Neural cell (in vitro differentiated cells): ENCODE results near the gene FAM20C. TPM values are rescaled to one million over a fixed set of nuclear protein-coding genes. Genes with fewer than 3 reads are reported as not detected.

Experiments
- H2AFZ ChIP-seq: fragments of 200-600, 300-800 bp; sonication (generic), shearing (Covaris generic); 2 replicates; pipeline ENCODE4 v1.6.0; 2014; ENCODE audit warnings: low read depth, mild to moderate bottlenecking, antibody characterized with exemption, low read length, moderate library complexity
- H3F3A ChIP-seq: fragments of 200-600 bp; shearing (Covaris generic); 2 replicates; pipeline ENCODE4 v1.6.1; 2016; ENCODE audit warnings: mild to moderate bottlenecking, moderate library complexity, mixed read lengths, antibody characterized with exemption, low read length; ENCODE audit not compliant: insufficient read depth, poor library complexity, severe bottlenecking
- H3K27ac ChIP-seq: fragments of 200-600, 300-800 bp; sonication (generic), shearing (Covaris generic); 2 replicates; pipeline ENCODE4 v1.5.1; 2014; ENCODE audit warnings: mild to moderate bottlenecking, low read length, moderate library complexity
- H3K27me3 ChIP-seq: fragments of 300-800, 200-600 bp; sonication (generic), shearing (Covaris generic); 2 replicates; pipeline ENCODE4 v1.6.0; 2014; ENCODE audit warnings: mild to moderate bottlenecking, low read depth, low read length, moderate library complexity; ENCODE audit not compliant: insufficient read depth
- H3K36me3 ChIP-seq: fragments of 300-800, 200-600 bp; sonication (generic), shearing (Covaris generic); 2 replicates; pipeline ENCODE4 v1.5.1; 2014; ENCODE audit warnings: mild to moderate bottlenecking, antibody characterized with exemption, low read length, moderate library complexity; ENCODE audit not compliant: insufficient read depth
- H3K4me2 ChIP-seq: fragments of 300-800, 200-600 bp; sonication (generic), shearing (Covaris generic); 2 replicates; pipeline ENCODE4 v1.6.0; 2014; ENCODE audit warnings: mild to moderate bottlenecking, low read length
- H3K4me3 ChIP-seq: fragments of 300-800, 200-600 bp; sonication (generic), shearing (Covaris generic); 2 replicates; pipeline ENCODE4 v1.5.1; 2014; ENCODE audit warnings: mild to moderate bottlenecking, low read length, moderate library complexity
- H3K79me2 ChIP-seq: fragments of 200-600 bp; shearing (Covaris generic); replicated peaks from 2 replicates; pipeline ENCODE4 v1.6.0; 2014; ENCODE audit warnings: mild to moderate bottlenecking, low read length, moderate library complexity; ENCODE audit not compliant: insufficient read depth
- H3K9ac ChIP-seq: fragments of 300-800, 200-600 bp; sonication (generic), shearing (Covaris generic); 2 replicates; pipeline ENCODE4 v1.6.1; 2016; ENCODE audit warnings: mild to moderate bottlenecking, low read length, mixed read lengths
- H3K9me2 ChIP-seq: fragments of 200-600 bp; shearing (Covaris generic); 2 replicates; pipeline ENCODE4 v1.6.1; 2016; ENCODE audit warnings: mild to moderate bottlenecking, low read length, mixed read lengths; ENCODE audit not compliant: insufficient read depth
- H3K9me3 ChIP-seq: fragments of 200-600, 300-800 bp; sonication (generic), shearing (Covaris generic); 2 replicates; pipeline ENCODE4 v1.6.1; 2016; ENCODE audit warnings: mild to moderate bottlenecking, mixed run types, low read length, moderate library complexity, mixed read lengths
- H4K20me1 ChIP-seq: fragments of 200-600 bp; shearing (Covaris generic); 2 replicates; pipeline ENCODE4 v1.6.1; 2016; ENCODE audit warnings: mild to moderate bottlenecking, mixed run types; ENCODE audit not compliant: insufficient read depth
- EP300 ChIP-seq: fragments of 450-650 bp; conservative IDR thresholded peaks from 2 replicates; pipeline ENCODE4 v1.6.1; 2014; ENCODE audit warnings: antibody characterized with exemption, mild to moderate bottlenecking, moderate library complexity; ENCODE audit not compliant: poor library complexity, severe bottlenecking
- EZH2 ChIP-seq: fragments of 200-600, 300-800 bp; shearing (Covaris generic), sonication (generic); IDR thresholded peaks from 2 replicates; pipeline ENCODE4 v1.6.1; 2014; ENCODE audit warnings: antibody characterized with exemption, low read length, borderline replicate concordance, mild to moderate bottlenecking; ENCODE audit not compliant: insufficient read depth, poor library complexity, severe bottlenecking
- MXI1 ChIP-seq: fragments of 450-650 bp; conservative IDR thresholded peaks from 2 replicates; pipeline ENCODE4 v1.6.1; 2014; ENCODE audit warnings: antibody characterized with exemption, mild to moderate bottlenecking; ENCODE audit not compliant: poor library complexity, severe bottlenecking
- POLR2AphosphoS5 ChIP-seq: IDR thresholded peaks from 2 replicates; pipeline ENCODE4 v1.6.1; 2012
- RAD21 ChIP-seq: fragments of 450-650 bp; conservative IDR thresholded peaks from 2 replicates; pipeline ENCODE4 v1.6.1; 2014; ENCODE audit warnings: antibody characterized with exemption, mild to moderate bottlenecking, moderate library complexity
- SMC3 ChIP-seq: fragments of 450-650 bp; conservative IDR thresholded peaks from 2 replicates; pipeline ENCODE4 v1.6.1; 2014; ENCODE audit warnings: antibody characterized with exemption, mild to moderate bottlenecking, moderate library complexity; ENCODE audit not compliant: poor library complexity
- TAF1 ChIP-seq: IDR thresholded peaks from 2 replicates; pipeline ENCODE4 v1.6.1; 2012; ENCODE audit warnings: low read depth
- polyA plus RNA-seq: library from polyadenylated mRNA; depleted of rRNA; stranded (reverse); fragments of >200 nt; gene quantifications from 2 replicates; pipeline ENCODE4 v1.2.3, GENCODE V29; 2014
- TF ChIP-seq, protein P1 (sequence below): IDR thresholded peaks from 2 replicates; pipeline ENCODE4 v1.6.1; 2012; ENCODE audit warnings: borderline replicate concordance
- TF ChIP-seq, protein P2 (sequence below): fragments of 450-650 bp; IDR thresholded peaks from 2 replicates; pipeline ENCODE4 v1.5.1; 2014; ENCODE audit warnings: antibody characterized with exemption, mild to moderate bottlenecking, moderate library complexity; ENCODE audit not compliant: poor library complexity, severe bottlenecking

The FAM20C gene
- polyA plus RNA-seq, 1 donor from 2014 or later, result 22.7 TPM

DNA sequence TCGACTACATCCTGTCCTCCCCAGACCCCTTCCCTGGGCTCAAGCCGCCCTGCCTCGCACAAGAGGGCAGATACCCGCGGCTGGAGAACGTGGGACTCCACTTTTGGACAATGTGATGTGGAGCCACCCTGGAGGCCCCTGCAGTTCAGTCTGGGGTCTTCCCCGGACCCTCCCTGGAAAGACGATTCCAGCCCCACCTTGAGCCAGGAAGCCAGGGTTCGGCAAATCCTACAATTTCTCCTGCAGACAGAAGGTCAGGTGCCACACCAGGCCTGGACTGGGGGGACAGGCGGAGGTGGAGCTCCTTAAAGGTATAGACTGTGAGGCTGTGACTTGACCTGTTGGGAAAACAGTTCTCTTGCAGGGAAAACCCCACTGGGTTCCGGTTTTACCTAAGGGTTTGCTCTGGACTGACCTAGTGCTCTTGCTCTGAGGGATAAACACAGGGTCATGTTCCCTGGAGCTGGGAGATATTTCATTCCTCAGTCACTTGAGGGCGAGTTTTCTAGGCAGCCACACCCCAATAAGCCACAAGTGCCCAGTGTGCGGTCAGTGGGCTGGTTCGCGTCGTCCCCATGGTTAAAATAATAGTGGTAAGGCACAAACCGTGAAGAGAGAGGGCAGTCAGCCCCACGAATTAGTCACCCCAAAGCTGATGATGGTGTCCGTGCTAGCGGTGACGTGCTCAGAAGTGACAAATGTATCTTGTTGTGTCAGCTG, 99.2 kb downstream of the FAM20C start:
- H2AFZ ChIP-seq, result no peak overlapping the region
- H3K27me3 ChIP-seq, result peaks cover 35% of the 10 kb centered on the region
- no peak overlapping the region for H3K9ac ChIP-seq
- H3K4me2 ChIP-seq, result no peak overlapping the region
- no peaks in the 10 kb centered on the region for H3K79me2 ChIP-seq
- H4K20me1 ChIP-seq, result no peaks in the 10 kb centered on the region
- no peaks in the 10 kb centered on the region for H3K9me3 ChIP-seq
- TF ChIP-seq POLR2AphosphoS5 (no peak), EZH2 (no peak), RAD21 (no peak), EP300 (no peak), SMC3 (no peak), TAF1 (no peak), MXI1 (no peak)
- TF ChIP-seq, protein P1, sequence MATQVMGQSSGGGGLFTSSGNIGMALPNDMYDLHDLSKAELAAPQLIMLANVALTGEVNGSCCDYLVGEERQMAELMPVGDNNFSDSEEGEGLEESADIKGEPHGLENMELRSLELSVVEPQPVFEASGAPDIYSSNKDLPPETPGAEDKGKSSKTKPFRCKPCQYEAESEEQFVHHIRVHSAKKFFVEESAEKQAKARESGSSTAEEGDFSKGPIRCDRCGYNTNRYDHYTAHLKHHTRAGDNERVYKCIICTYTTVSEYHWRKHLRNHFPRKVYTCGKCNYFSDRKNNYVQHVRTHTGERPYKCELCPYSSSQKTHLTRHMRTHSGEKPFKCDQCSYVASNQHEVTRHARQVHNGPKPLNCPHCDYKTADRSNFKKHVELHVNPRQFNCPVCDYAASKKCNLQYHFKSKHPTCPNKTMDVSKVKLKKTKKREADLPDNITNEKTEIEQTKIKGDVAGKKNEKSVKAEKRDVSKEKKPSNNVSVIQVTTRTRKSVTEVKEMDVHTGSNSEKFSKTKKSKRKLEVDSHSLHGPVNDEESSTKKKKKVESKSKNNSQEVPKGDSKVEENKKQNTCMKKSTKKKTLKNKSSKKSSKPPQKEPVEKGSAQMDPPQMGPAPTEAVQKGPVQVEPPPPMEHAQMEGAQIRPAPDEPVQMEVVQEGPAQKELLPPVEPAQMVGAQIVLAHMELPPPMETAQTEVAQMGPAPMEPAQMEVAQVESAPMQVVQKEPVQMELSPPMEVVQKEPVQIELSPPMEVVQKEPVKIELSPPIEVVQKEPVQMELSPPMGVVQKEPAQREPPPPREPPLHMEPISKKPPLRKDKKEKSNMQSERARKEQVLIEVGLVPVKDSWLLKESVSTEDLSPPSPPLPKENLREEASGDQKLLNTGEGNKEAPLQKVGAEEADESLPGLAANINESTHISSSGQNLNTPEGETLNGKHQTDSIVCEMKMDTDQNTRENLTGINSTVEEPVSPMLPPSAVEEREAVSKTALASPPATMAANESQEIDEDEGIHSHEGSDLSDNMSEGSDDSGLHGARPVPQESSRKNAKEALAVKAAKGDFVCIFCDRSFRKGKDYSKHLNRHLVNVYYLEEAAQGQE, result no peak
- TF ChIP-seq, protein P2, sequence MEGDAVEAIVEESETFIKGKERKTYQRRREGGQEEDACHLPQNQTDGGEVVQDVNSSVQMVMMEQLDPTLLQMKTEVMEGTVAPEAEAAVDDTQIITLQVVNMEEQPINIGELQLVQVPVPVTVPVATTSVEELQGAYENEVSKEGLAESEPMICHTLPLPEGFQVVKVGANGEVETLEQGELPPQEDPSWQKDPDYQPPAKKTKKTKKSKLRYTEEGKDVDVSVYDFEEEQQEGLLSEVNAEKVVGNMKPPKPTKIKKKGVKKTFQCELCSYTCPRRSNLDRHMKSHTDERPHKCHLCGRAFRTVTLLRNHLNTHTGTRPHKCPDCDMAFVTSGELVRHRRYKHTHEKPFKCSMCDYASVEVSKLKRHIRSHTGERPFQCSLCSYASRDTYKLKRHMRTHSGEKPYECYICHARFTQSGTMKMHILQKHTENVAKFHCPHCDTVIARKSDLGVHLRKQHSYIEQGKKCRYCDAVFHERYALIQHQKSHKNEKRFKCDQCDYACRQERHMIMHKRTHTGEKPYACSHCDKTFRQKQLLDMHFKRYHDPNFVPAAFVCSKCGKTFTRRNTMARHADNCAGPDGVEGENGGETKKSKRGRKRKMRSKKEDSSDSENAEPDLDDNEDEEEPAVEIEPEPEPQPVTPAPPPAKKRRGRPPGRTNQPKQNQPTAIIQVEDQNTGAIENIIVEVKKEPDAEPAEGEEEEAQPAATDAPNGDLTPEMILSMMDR, result no peak
- H3F3A ChIP-seq, result no peaks in the 10 kb centered on the region
- H3K4me3 ChIP-seq, result no peak overlapping the region
- no peak overlapping the region for H3K27ac ChIP-seq
- no peaks in the 10 kb centered on the region for H3K9me2 ChIP-seq
- H3K36me3 ChIP-seq, result no peaks in the 10 kb centered on the region

DNA sequence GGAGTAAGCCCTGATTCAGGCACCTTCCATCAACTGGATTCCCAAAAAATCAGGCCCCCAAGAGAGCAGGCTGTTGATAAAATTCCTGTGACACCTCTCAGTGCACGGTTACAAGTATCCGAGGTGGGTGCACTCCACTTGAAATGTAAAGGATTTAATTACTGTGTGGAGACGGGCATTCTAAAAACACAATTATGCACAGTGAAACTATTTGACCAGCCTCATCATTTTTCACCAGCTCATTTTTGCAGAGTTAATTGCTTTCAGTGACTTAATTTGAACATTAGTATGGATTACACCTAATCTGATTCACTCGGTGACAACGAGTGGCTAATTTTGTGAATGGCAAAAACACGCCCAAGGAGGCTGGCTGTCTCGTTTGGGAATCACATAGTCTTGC, 99.9 kb downstream of the FAM20C start:
- no peaks in the 10 kb centered on the region for H4K20me1 ChIP-seq
- no peak overlapping the region for H3K9ac ChIP-seq
- no peak overlapping the region for H3K4me3 ChIP-seq
- H3K79me2 ChIP-seq, result no peaks in the 10 kb centered on the region
- no peak overlapping the region for H3K4me2 ChIP-seq
- TF ChIP-seq EZH2 (no peak), RAD21 (no peak)
- H3K9me2 ChIP-seq, result no peaks in the 10 kb centered on the region
- no peak overlapping the region for H2AFZ ChIP-seq
- H3K27me3 ChIP-seq, result peaks cover 35% of the 10 kb centered on the region
- H3F3A ChIP-seq, result no peaks in the 10 kb centered on the region
- no peaks in the 10 kb centered on the region for H3K36me3 ChIP-seq
- H3K9me3 ChIP-seq, result no peaks in the 10 kb centered on the region
- no peak overlapping the region for H3K27ac ChIP-seq
